GM12891 (cell line): ENCODE results near the gene TRIM34.
"Not testable (repeated sequence)": the region's sequence is repeated elsewhere in the genome, so short reads cannot be mapped to it uniquely, and the experiment has no call there.

Source experiments
- DNase-seq: peaks from one replicate; pipeline ENCODE4 v3.0.0; 2011; ENCODE audit warnings: low spot score; ENCODE audit not compliant: insufficient read length
- FAIRE-seq: peaks from 2 replicates; lab custom pipeline; 2011; peaks lifted over from hg19 to GRCh38; lab: Jason Lieb, UNC
- PAX5 ChIP-seq: IDR thresholded peaks from 2 replicates; pipeline ENCODE4 v1.6.1; 2011; ENCODE audit warnings: low read length, moderate library complexity, mild to moderate bottlenecking; ENCODE audit not compliant: insufficient read depth, severe bottlenecking
- POLR2A ChIP-seq: IDR thresholded peaks from 2 replicates; pipeline ENCODE4 v1.6.1; 2011; ENCODE audit warnings: low read depth, low read length, control low read depth
- POLR2AphosphoS5 ChIP-seq: IDR thresholded peaks from 2 replicates; pipeline ENCODE4 v1.6.1; 2011; ENCODE audit warnings: low read depth, low read length, control low read depth
- POU2F2 ChIP-seq: IDR thresholded peaks from 2 replicates; pipeline ENCODE4 v1.6.1; 2011; ENCODE audit warnings: low read depth, mild to moderate bottlenecking, control low read depth, low read length, moderate library complexity
- SPI1 ChIP-seq: IDR thresholded peaks from 2 replicates; pipeline ENCODE4 v1.6.1; 2011; ENCODE audit warnings: low read depth, low read length, control low read depth
- TAF1 ChIP-seq: IDR thresholded peaks from 2 replicates; pipeline ENCODE4 v1.6.1; 2011; ENCODE audit warnings: low read depth, low read length, control low read depth

The TRIM34 gene

DNA sequence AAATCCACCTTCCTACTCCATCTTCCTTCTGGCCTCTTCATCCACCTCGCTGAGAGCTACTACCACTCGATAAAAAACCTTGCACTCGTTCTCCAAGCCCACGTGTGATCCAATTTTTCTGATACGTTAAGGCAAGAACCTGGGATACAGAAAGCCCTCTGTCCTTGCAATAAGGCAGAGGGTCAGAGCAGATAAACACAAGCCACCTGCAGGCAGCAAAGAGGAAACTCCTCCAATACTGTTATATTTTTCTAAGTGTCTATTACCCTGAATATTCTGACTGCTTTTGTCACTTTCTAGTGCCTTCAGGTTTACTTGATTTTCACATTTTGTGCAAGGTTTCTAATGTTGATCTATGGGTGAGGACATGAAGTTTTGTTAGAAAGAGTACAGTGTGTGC is 33.5 kb downstream of the TRIM34 start:
- FAIRE-seq (no peak), DNase-seq (no peak)
- no peak for TF ChIP-seq POU2F2
- TF ChIP-seq TAF1: no peak
- TF ChIP-seq POLR2AphosphoS5: no peak
- no peak for TF ChIP-seq POLR2A
- no peak for TF ChIP-seq SPI1
- no peak for TF ChIP-seq PAX5

DNA sequence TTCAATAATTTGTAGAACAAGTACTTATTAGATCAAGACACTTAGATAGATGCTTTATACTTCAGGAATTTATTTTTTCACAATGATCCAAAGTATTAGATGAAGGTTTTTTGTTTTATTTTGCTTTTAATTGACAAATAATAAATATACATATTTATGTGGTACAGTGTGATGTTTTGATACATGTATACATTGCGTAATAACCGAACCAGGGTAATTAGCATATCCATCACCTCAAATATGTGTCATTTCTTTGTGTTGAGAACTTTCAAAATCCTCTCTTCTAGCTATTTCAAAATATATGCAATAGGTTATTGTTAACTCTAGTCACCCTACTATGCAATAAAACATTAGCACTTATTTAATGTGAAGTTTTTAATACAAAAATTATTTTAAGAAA is 38.7 kb downstream of the TRIM34 start:
- DNase-seq: no peak
- TF ChIP-seq SPI1 (no peak), POU2F2 (no peak), PAX5 (no peak), POLR2A (no peak), POLR2AphosphoS5 (no peak), TAF1 (no peak)
- FAIRE-seq: no peak

DNA sequence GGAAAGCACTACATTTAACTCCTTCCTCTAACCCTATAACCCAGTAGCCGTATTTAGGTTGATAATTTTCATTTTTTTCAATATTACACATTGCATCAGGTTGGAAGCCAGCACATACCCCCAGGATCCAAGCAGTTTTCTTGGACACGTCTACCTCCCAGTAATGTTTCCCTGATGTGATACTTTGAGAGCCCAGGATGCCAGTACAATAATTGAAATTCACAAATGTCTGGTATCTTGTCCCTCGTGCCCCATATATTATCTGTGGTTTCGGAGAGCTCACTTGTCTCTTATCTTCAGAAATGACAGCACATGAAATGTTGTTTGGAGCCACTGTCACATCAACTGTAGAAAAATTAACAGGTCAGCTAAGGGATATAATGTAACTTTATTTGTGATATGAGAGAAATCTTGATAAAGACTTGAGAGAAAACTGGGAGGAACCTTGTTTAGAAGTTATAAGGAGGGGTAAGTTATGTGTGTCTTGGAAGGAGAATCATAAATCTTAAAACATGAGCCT is 40.3 kb downstream of the TRIM34 start:
- no peak for DNase-seq
- peak; percentile 13 for FAIRE-seq
- TF ChIP-seq POU2F2 (no peak), SPI1 (no peak), TAF1 (no peak)

DNA sequence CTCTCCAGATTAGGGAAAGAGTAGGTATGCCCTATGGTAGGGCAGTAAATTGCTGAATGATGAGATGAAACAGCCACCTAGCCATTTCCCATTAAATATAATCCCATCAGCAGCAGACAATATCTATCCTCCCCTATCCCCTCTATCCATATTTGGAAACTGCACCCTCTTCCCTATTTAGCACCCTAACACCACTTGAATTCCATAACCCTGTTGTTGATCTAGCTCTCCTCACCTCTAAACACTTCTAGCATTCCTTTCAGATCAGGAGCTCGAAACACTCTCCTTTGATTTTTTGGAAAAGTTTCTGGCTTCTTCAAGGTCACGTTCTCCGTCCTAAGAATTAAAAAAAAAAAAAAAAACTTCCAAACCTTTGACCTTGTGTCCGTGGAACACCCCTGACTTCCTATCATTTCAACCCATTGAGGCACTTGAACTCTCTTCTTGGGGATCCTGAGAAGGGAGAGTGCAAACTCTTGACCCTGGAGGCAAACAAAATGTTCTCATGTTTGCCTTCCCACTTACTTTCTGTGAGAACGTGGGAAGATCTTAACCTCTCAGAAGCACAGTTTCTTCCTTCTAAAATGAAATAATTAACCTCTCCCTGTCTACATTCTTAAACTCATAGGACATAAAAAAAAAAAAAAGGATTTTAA is 41.1 kb downstream of the TRIM34 start:
- TF ChIP-seq POU2F2: no peak
- no peak for TF ChIP-seq POLR2AphosphoS5
- no peak for TF ChIP-seq SPI1
- TF ChIP-seq POLR2A: no peak
- TF ChIP-seq TAF1: no peak
- no peak for TF ChIP-seq PAX5
- no peak for DNase-seq
- FAIRE-seq: no peak

DNA sequence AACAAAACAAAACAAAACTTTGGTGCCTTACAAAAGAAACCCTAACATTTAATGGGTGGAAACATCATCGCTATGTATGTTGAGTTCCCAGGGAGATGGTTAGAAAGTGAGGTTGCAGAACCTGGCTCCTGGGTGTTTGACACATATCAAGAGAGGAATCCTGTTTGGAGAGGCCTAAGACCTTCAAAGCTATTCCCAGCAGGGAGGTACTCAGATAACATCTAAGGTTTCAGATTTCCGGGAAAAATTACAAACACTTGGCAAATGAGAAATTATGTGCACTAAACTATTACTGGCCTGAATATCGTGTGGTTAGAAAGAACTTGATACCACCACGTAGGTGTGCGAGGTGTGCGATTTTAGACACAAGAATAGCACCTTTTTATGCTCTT is 41.6 kb downstream of the TRIM34 start:
- no peak for TF ChIP-seq SPI1
- no peak for TF ChIP-seq TAF1
- TF ChIP-seq POLR2A: no peak
- no peak for TF ChIP-seq POLR2AphosphoS5
- no peak for TF ChIP-seq PAX5
- no peak for TF ChIP-seq POU2F2
- no peak for DNase-seq
- no peak for FAIRE-seq

DNA sequence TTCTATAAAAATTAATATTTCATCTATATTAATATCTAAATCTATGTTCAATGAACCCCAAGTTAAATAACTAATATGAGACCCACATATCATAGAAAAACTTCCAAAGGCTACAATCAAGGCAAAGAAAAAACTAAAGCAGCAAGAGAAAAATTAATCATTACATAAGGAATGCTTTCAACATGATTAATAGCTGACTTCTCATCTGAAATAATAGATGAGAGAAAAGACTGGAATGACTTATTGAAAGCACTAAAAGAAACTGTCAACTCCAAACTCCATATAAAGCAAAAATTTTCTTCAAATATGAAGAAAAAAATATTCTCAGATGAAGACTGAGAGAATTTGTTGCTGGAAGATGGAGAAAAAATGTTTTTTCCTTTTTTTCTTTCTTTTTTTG is 47.0 kb downstream of the TRIM34 start:
- DNase-seq (no peak), FAIRE-seq (no peak)
- TF ChIP-seq POLR2A (no peak), TAF1 (no peak), POLR2AphosphoS5 (no peak), POU2F2 (no peak), SPI1 (no peak), PAX5 (no peak)

DNA sequence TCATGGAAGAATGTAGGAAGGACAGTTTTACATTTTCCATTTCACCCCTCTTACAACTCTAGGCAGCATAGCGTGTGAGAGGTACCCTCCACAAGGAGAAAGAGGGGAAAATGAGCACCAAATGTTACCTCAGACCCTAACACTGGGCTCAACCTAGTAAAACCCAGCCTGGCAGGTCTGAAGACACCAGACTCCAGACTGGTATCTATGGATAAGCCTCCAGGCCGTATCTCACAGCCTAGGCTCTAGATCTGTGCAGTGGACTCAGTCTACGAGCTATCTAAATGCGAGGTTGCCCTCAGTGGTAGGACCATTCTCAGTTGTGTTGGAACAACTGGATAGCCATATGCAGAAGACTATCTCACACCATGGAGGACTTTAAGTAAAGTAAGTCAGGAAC is 49.6 kb downstream of the TRIM34 start:
- no peak for TF ChIP-seq POU2F2
- FAIRE-seq (no peak), DNase-seq (no peak)

DNA sequence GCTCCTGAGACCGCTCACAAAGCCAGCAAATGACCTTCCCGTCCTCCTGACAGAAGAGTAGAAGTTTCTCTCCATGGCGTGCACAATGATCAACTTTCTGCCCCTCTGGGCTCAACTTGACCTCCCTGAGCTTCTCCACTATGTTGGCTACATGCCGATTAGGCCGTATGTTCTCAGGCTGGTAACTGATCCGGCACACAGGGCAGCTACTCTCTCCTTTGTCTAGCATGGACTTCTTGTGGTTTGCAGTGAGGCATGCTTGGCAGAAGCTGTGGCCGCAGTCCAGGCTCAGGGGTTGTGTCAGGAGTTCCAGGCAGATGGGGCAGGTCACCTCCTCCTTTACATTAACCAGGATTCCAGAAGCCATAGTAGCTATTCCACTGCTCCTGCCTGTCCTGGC is 55.0 kb downstream of the TRIM34 start:
- FAIRE-seq (no peak), DNase-seq (no peak)
- TF ChIP-seq TAF1 (no peak), PAX5 (no peak), POLR2A (no peak), POLR2AphosphoS5 (no peak), SPI1 (no peak), POU2F2 (no peak)

DNA sequence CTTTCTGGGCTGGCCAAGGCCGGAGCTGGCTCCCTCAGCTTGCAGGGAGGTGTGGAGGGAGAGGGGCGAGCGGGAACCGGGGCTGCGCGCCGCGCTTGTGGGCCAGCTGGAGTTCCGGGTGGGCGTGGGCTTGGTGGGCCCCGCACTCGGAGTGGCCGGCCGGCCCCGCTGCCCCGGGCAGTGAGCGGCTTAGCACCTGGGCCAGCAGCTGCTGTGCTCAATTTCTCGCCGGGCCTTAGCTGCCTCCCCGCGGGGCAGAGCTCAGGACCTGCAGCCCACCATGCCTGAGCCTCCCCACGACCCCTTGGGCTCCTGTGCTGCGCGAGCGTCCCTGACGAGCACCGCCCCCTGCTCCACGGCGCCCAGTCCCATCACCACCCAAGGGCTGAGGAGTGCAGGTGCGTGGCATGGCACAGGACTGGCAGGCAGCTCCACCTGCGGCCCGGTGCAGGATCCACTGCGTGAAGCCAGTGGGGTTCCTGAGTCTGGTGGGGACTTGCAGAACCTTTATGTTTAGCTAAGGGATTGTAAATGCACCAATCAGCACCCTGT is 58.2 kb downstream of the TRIM34 start:
- not testable (repeated sequence) for FAIRE-seq

DNA sequence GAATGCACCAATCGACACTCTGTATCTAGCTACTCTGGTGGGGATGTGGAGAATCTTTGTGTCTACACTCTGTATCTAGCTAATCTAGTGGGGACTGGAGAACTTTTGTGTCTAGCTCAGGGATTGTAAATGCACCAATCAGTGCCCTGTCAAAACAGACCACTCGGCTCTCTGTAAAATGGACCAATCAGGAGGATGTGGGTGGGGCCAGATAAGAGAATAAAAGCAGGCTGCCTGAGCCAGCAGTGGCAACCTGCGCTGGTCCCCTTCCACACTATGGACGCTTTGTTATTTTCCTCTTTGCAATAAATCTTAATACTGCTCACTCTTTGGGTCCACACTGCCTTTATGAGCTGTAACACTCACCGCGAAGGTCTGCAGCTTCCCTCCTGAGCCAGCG is 58.8 kb downstream of the TRIM34 start:
- not testable (repeated sequence) for DNase-seq, FAIRE-seq

More for the DNA sequence above, 58.2 kb downstream of the TRIM34 start:
- not testable (repeated sequence) for DNase-seq
